ENCODE measurements around the gene PDGFB. TPM values are rescaled to one million over a fixed set of nuclear protein-coding genes. Genes with fewer than 3 reads are reported as not detected.

PDGFB gene
- 1 to 10 TPM; 2.7 to 7.5 (median 4.0) TPM for total RNA-seq

- peak; percentile 41 for DNase-seq
- intact Hi-C loops (cut with DNase I; ENCODE audit: low total_unique reads), result no loop called here
- 1% methylated on average over 55 of the region's 68 CpGs; no CpG with 5 or more reads in 1 of the 2 donors for WGBS, 2 donors (ENCODE audit: low coverage in 1 of 2)
- Histone ChIP-seq H3K36me3 (no peaks in the 10 kb centered on the region), H3K27me3 (peaks cover 81% of the 10 kb centered on the region), H3K9me3 (no peaks in the 10 kb centered on the region), H3K27ac (peak within 1 kb of the TSS; percentile 60 to 77 (median 68)), H3K4me3 (peak within 1 kb of the TSS in 3 of 4 donors; percentile 38 to 54 (median 38)), H3K4me1 (peaks cover 22 to 54% (median 44%) of the 10 kb centered on the region in 4 donors)
- in situ Hi-C loops (cut with MboI; ENCODE audit: low pct_ligation_motif_present in 1 of 4, low pct_unique_long_range_greater_than_20kb in 1 of 4, low sequenced_read_pairs in 3 of 4), result no loop called here
- no peak for TF ChIP-seq CTCF (IDR thresholded peaks at IDR 0.05)
- no peak for TF ChIP-seq EP300 (IDR thresholded peaks at IDR 0.05; ENCODE audit: low read depth)
- TF ChIP-seq POLR2A (IDR thresholded peaks at IDR 0.05), result peak; percentile 66
- TF ChIP-seq POLR2AphosphoS5 (IDR thresholded peaks at IDR 0.05), result peak; percentile 73 to 88 (median 83)
Measured at GRCh38 chr22:39244496-39245129, at the start of gene PDGFB. Gene PDGFB, minus strand, starts transcription at chr22:39244982. Its CDS starts 1,019 bp downstream, at chr22:39243963.

- 75 to 79% methylated on average over 2 to 15 of the region's 15 CpGs for WGBS, 2 donors (ENCODE audit: low coverage in 1 of 2)
- Histone ChIP-seq H3K4me1 (peaks cover 6 to 39% (median 20%) of the 10 kb centered on the region in 4 donors), H3K4me3 (no peak overlapping the region), H3K27me3 (no peaks in the 10 kb centered on the region), H3K27ac (no peak overlapping the region), H3K9me3 (no peaks in the 10 kb centered on the region), H3K36me3 (no peaks in the 10 kb centered on the region)
- no peak for TF ChIP-seq POLR2A (IDR thresholded peaks at IDR 0.05)
- no peak for TF ChIP-seq EP300 (IDR thresholded peaks at IDR 0.05; ENCODE audit: low read depth)
- no peak for TF ChIP-seq CTCF (IDR thresholded peaks at IDR 0.05)
- no peak for TF ChIP-seq POLR2AphosphoS5 (IDR thresholded peaks at IDR 0.05)
- DNase-seq, result no peak
- in situ Hi-C loops (cut with MboI; ENCODE audit: low pct_ligation_motif_present in 1 of 4, low pct_unique_long_range_greater_than_20kb in 1 of 4, low sequenced_read_pairs in 3 of 4) (no loop called here), intact Hi-C loops (cut with DNase I; ENCODE audit: low total_unique reads) (no loop called here)
Measured at GRCh38 chr22:39293766-39294368, 49.1 kb upstream of the PDGFB start.

- intact Hi-C loops (cut with DNase I; ENCODE audit: low total_unique reads), result no loop called here
- H3K9me3 ChIP-seq, result no peaks in the 10 kb centered on the region
- DNase-seq, result peak; percentile 80
- in situ Hi-C loops (cut with MboI; ENCODE audit: low pct_ligation_motif_present in 1 of 4, low pct_unique_long_range_greater_than_20kb in 1 of 4, low sequenced_read_pairs in 3 of 4), result no loop called here
- H3K4me3 ChIP-seq, result no peak overlapping the region
- H3K36me3 ChIP-seq, result no peaks in the 10 kb centered on the region
- 20 to 33% methylated on average over 6 to 12 of the region's 12 CpGs for WGBS, 2 donors (ENCODE audit: low coverage in 1 of 2)
- H3K4me1 ChIP-seq, result peaks cover 0 to 31% (median 17%) of the 10 kb centered on the region in 4 donors
- peak overlapping the region; percentile 45 to 57 (median 50) for H3K27ac ChIP-seq
- TF ChIP-seq POLR2A (IDR thresholded peaks at IDR 0.05), result peak; percentile 38
- no peak for TF ChIP-seq POLR2AphosphoS5 (IDR thresholded peaks at IDR 0.05)
- TF ChIP-seq CTCF (IDR thresholded peaks at IDR 0.05), result no peak
- TF ChIP-seq EP300 (IDR thresholded peaks at IDR 0.05; ENCODE audit: low read depth), result no peak
- no peaks in the 10 kb centered on the region for H3K27me3 ChIP-seq
Measured at GRCh38 chr22:39292561-39293074, 47.8 kb upstream of the PDGFB start.

GRCh38 chr22:39292031-39292462, 47.3 kb upstream of the PDGFB start:
- intact Hi-C loops (cut with DNase I; ENCODE audit: low total_unique reads), result no loop called here
- in situ Hi-C loops (cut with MboI; ENCODE audit: low pct_ligation_motif_present in 1 of 4, low pct_unique_long_range_greater_than_20kb in 1 of 4, low sequenced_read_pairs in 3 of 4), result no loop called here
- Histone ChIP-seq H3K4me1 (peaks cover 0 to 25% (median 11%) of the 10 kb centered on the region in 4 donors), H3K9me3 (no peaks in the 10 kb centered on the region), H3K27me3 (no peaks in the 10 kb centered on the region), H3K27ac (peak overlapping the region; percentile 45 to 57 (median 50)), H3K36me3 (no peaks in the 10 kb centered on the region), H3K4me3 (no peak overlapping the region)
- WGBS, 2 donors (ENCODE audit: low coverage in 1 of 2), result 60% methylated on average over 18 of the region's 19 CpGs; no CpG with 5 or more reads in 1 of the 2 donors
- no peak for DNase-seq
- TF ChIP-seq EP300 (IDR thresholded peaks at IDR 0.05; ENCODE audit: low read depth), result no peak

Measured in transverse colon (tissue), 4 donors.